ENCODE results near the gene ARHGEF38.

DNA sequence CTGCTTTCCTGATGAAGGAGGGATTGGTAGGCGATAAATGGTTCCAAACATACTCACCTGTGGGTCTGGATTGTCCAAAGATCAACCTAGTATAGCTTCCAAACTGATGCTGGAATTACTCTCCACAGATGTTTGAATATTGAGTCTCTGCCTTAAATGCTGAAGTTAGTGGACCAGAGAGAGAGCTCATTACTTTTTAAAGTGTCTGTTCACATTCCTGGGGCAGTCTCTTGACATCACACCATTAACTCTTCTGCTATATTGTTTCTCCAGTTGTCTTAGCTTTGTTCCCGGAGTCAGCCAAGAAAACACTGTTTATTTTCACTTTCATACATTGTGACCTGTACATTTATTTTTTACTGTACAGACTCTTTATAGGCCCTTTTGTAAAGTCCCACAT lies 35.4 kb downstream of the ARHGEF38 start:
- TF ChIP-seq POLR2AphosphoS5 (IDR thresholded peaks at IDR 0.05; ENCODE audit: low read depth) (no peak), GABPA (IDR thresholded peaks at IDR 0.05; ENCODE audit: low read depth) (no peak), SPI1 (IDR thresholded peaks at IDR 0.05; ENCODE audit: borderline replicate concordance, low read depth) (no peak)
- TF ChIP-seq, protein P1, sequence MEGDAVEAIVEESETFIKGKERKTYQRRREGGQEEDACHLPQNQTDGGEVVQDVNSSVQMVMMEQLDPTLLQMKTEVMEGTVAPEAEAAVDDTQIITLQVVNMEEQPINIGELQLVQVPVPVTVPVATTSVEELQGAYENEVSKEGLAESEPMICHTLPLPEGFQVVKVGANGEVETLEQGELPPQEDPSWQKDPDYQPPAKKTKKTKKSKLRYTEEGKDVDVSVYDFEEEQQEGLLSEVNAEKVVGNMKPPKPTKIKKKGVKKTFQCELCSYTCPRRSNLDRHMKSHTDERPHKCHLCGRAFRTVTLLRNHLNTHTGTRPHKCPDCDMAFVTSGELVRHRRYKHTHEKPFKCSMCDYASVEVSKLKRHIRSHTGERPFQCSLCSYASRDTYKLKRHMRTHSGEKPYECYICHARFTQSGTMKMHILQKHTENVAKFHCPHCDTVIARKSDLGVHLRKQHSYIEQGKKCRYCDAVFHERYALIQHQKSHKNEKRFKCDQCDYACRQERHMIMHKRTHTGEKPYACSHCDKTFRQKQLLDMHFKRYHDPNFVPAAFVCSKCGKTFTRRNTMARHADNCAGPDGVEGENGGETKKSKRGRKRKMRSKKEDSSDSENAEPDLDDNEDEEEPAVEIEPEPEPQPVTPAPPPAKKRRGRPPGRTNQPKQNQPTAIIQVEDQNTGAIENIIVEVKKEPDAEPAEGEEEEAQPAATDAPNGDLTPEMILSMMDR (IDR thresholded peaks at IDR 0.05; ENCODE audit: insufficient read depth, low read length), result no peak
- TF ChIP-seq, protein P2, sequence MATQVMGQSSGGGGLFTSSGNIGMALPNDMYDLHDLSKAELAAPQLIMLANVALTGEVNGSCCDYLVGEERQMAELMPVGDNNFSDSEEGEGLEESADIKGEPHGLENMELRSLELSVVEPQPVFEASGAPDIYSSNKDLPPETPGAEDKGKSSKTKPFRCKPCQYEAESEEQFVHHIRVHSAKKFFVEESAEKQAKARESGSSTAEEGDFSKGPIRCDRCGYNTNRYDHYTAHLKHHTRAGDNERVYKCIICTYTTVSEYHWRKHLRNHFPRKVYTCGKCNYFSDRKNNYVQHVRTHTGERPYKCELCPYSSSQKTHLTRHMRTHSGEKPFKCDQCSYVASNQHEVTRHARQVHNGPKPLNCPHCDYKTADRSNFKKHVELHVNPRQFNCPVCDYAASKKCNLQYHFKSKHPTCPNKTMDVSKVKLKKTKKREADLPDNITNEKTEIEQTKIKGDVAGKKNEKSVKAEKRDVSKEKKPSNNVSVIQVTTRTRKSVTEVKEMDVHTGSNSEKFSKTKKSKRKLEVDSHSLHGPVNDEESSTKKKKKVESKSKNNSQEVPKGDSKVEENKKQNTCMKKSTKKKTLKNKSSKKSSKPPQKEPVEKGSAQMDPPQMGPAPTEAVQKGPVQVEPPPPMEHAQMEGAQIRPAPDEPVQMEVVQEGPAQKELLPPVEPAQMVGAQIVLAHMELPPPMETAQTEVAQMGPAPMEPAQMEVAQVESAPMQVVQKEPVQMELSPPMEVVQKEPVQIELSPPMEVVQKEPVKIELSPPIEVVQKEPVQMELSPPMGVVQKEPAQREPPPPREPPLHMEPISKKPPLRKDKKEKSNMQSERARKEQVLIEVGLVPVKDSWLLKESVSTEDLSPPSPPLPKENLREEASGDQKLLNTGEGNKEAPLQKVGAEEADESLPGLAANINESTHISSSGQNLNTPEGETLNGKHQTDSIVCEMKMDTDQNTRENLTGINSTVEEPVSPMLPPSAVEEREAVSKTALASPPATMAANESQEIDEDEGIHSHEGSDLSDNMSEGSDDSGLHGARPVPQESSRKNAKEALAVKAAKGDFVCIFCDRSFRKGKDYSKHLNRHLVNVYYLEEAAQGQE (IDR thresholded peaks at IDR 0.05; ENCODE audit: insufficient replicate concordance, low read depth), result no peak

All from HL-60 (cell line).